ENCODE results near the gene BCL7A. TPM values are rescaled to one million over a fixed set of nuclear protein-coding genes. Genes with fewer than 3 reads are reported as not detected.

Gene BCL7A
- total and polyA plus RNA-seq, 2 experiments from 2014 or later: 9.6 to 14.9 TPM

DNA sequence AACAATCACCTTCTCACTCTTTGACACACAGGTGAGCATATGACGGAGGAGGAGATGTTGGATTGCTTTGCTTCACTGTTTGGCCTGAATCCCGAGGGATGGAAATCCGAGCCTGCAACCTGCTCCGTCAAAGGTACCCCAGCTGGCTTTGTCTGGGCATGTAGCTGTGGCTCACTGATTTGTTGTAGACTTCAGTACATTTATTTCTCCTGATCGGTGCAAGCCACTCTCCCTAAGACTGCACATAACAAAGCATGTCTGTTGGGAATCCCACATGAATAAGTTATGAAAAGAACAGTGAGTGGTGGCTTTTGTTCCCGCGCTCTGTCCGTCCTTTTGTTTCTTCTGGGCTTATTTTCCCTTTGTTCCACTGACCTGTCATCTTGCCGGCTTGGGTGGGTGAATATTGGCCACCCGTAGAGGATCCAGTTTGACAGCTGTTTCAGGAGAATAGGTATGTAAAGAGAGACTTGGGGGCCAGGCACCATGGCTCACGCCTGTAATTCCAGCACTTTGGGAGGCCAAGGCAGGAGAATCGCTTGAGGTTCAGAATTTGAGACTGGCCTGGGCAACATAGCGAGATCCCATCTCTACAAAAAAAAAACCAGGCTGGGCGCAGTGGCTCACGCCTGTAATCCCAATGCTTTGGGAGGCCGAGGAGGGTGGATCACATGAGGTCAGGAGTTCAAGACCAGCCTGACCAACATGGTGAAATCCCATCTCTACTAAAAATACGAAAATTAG is 20.0 kb upstream of the BCL7A start:
- no peaks in the 10 kb centered on the region for H3K4me1 ChIP-seq (ENCODE audit: insufficient read depth)
- H3K4me2 ChIP-seq: no peak overlapping the region
- WGBS (ENCODE audit: low lambda C conversion rate, missing lambda C conversion rate): 85% methylated on average over 17 of the region's 17 CpGs
- H3K79me2 ChIP-seq: no peaks in the 10 kb centered on the region
- TF ChIP-seq CTCF (IDR thresholded peaks at IDR 0.05; ENCODE audit: poor library complexity) (no peak), EZH2phosphoT487 (IDR thresholded peaks at IDR 0.05; ENCODE audit: low read depth, severe bottlenecking, unreplicated experiment) (no peak), EZH2 (IDR thresholded peaks at IDR 0.05; ENCODE audit: borderline replicate concordance) (no peak)
- no peaks in the 10 kb centered on the region for H4K20me1 ChIP-seq (ENCODE audit: insufficient read depth, poor library complexity, severe bottlenecking)
- H3K4me3 ChIP-seq: no peak overlapping the region
- H3K27me3 ChIP-seq: no peaks in the 10 kb centered on the region
- no peak overlapping the region for H3K27ac ChIP-seq
- H3K9me3 ChIP-seq (ENCODE audit: low read depth): no peaks in the 10 kb centered on the region
- no peaks in the 10 kb centered on the region for H3K9me2 ChIP-seq (replicated peaks; ENCODE audit: insufficient read depth)
- no peak overlapping the region for H2AFZ ChIP-seq
- no peak for DNase-seq (ENCODE audit: low spot score)
- no peaks in the 10 kb centered on the region for H3K36me3 ChIP-seq (replicated peaks; ENCODE audit: insufficient read depth, low read depth)

DNA sequence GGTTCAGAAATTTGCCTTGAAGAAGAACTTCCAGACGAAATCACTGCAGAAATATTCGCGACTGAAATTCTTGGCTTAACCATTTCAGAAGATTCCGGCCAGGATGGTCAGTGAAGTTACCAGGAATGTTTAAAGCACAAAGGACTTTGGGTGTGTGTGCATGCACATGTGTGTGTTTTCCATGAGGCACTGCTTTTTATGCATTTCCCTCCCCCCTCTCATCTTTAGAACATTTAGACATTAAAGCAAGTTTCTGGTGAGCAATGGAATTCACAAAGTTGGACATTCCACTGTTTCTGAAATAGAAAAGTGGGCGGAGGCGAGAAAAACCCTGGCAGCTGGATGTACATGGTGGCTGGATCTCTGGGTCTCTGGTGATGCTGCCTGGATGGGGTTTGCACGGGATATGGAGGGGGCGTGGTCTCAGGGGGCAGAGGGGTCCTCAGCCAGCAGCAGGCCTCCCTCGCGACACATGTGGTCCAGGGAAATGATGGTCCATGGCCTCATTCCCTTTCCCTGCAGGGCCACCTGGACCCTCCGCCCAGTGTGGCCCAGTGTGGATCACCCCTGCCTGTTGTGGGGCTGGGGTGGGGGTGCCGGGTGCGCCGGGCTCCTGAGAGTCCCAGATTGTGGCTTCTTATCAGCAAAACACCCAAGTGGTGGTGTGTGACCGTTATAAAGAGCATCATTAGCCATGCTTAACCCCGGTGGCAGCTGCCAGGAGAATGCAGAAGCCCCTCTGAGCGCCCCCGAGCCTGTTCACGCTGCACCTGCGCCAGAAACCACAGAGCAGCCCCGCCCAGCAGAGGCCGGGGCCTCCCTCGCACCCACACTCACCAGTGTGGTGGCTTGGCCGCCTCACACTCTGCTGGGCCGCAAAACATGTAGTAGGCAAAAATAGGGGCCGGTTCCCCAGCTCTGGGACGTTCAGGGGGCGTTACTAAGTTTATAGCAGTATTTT is 17.8 kb upstream of the BCL7A start:
- Histone ChIP-seq H3K36me3 (replicated peaks; ENCODE audit: insufficient read depth, low read depth) (no peaks in the 10 kb centered on the region), H2AFZ (no peak overlapping the region), H4K20me1 (ENCODE audit: insufficient read depth, poor library complexity, severe bottlenecking) (no peaks in the 10 kb centered on the region), H3K27ac (no peak overlapping the region), H3K4me1 (ENCODE audit: insufficient read depth) (no peaks in the 10 kb centered on the region), H3K9me2 (replicated peaks; ENCODE audit: insufficient read depth) (no peaks in the 10 kb centered on the region), H3K27me3 (no peaks in the 10 kb centered on the region), H3K4me3 (no peak overlapping the region), H3K9me3 (ENCODE audit: low read depth) (no peaks in the 10 kb centered on the region), H3K4me2 (no peak overlapping the region), H3K79me2 (no peaks in the 10 kb centered on the region)
- WGBS (ENCODE audit: low lambda C conversion rate, missing lambda C conversion rate): 89% methylated on average over 24 of the region's 28 CpGs
- DNase-seq (ENCODE audit: low spot score): no peak
- no peak for TF ChIP-seq EZH2 (IDR thresholded peaks at IDR 0.05; ENCODE audit: borderline replicate concordance)

DNA sequence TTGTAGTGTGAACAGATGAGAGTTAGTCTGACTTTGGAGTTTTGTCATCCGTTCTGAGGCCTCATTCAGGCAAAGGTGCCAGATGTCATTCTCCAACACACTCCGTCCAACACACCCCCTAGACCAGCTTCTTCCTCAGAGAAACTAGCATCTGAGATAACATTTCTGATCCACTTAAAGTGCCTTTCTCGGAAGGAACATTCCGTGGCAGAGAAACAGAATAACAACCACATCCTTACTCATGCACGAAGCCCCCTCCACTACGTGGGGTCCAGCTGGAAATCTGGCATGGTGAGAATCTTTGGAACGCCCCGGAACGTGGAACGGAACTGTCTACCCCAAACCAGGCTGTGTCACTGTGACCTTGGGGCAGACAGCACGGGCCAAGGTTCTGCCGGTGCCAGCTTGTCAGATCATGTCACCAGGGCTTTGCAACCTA is 17.0 kb upstream of the BCL7A start:
- no peaks in the 10 kb centered on the region for H3K27me3 ChIP-seq
- no peak overlapping the region for H3K4me3 ChIP-seq
- no peak overlapping the region for H3K27ac ChIP-seq
- H3K36me3 ChIP-seq (replicated peaks; ENCODE audit: insufficient read depth, low read depth): no peaks in the 10 kb centered on the region
- no peak for DNase-seq (ENCODE audit: low spot score)
- WGBS (ENCODE audit: low lambda C conversion rate, missing lambda C conversion rate): 86% methylated on average over 12 of the region's 12 CpGs
- no peak overlapping the region for H2AFZ ChIP-seq
- no peaks in the 10 kb centered on the region for H3K9me3 ChIP-seq (ENCODE audit: low read depth)
- no peaks in the 10 kb centered on the region for H3K9me2 ChIP-seq (replicated peaks; ENCODE audit: insufficient read depth)
- TF ChIP-seq EZH2 (IDR thresholded peaks at IDR 0.05; ENCODE audit: borderline replicate concordance) (no peak), CTCF (IDR thresholded peaks at IDR 0.05; ENCODE audit: poor library complexity) (no peak), EZH2phosphoT487 (IDR thresholded peaks at IDR 0.05; ENCODE audit: low read depth, severe bottlenecking, unreplicated experiment) (no peak)
- H3K4me2 ChIP-seq: no peak overlapping the region
- H3K4me1 ChIP-seq (ENCODE audit: insufficient read depth): no peaks in the 10 kb centered on the region
- H3K79me2 ChIP-seq: no peaks in the 10 kb centered on the region
- no peaks in the 10 kb centered on the region for H4K20me1 ChIP-seq (ENCODE audit: insufficient read depth, poor library complexity, severe bottlenecking)

All from hepatocyte (in vitro differentiated cells).